GM21786 (cell line): ENCODE data around the gene CTXN1.
"Not testable (repeated sequence)": the region's sequence is repeated elsewhere in the genome, so short reads cannot be mapped to it uniquely, and the experiment has no call there.

Experiments used
- ATAC-seq: cut with Tn5 transposase; IDR thresholded peaks from one replicate; pipeline ENCODE4 v1.9.1; 2021; ENCODE audit not compliant: unreplicated experiment

CTXN1 gene

DNA sequence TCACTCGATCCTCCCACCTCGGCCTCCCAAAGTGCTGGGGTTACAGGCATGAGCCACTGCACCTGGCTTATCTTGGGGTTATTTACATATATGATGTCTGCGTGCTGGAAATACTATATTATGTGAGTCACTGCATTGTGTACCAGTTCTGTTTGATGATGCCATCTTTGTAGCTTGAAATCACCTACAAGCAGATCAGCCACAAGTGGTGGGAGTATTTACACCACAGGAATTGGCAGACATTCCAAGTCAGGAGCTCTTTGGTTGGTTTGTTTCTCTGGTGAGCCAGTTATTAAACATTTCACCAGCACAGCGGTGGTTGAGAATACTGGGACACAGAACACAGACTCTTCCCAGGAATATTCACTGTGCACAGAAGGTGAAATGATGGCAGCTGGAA, 22.0 kb upstream of the CTXN1 start:
- ATAC-seq: no peak

DNA sequence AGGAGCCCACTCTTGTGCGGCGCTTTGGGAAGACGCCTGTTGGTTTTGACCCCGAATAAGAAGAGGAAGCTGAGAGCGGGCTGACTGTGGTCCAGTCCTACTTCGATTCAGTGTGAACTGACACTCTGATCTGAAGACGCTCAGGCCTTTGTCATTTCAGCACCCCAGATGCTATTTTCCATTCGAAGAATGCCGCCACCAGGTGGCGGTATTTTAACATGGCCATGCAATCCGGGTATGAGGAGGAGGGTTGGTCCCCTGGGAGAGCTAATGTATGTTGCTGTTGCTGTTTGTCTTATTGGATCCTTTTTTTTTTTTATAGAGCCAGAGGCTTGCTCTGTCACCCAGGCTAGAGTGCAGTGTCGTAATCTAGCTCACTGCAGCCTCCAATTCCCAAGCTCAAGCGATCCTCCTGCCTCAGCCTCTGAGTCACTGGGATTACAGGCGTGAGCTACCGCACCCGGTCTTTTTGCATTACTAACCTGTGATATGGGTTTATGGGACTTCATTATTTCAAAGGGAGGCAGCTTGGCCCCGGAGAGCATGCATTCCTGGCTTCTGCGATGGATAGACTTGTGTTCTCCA, 18.3 kb upstream of the CTXN1 start:
- peak; percentile 25 for ATAC-seq

DNA sequence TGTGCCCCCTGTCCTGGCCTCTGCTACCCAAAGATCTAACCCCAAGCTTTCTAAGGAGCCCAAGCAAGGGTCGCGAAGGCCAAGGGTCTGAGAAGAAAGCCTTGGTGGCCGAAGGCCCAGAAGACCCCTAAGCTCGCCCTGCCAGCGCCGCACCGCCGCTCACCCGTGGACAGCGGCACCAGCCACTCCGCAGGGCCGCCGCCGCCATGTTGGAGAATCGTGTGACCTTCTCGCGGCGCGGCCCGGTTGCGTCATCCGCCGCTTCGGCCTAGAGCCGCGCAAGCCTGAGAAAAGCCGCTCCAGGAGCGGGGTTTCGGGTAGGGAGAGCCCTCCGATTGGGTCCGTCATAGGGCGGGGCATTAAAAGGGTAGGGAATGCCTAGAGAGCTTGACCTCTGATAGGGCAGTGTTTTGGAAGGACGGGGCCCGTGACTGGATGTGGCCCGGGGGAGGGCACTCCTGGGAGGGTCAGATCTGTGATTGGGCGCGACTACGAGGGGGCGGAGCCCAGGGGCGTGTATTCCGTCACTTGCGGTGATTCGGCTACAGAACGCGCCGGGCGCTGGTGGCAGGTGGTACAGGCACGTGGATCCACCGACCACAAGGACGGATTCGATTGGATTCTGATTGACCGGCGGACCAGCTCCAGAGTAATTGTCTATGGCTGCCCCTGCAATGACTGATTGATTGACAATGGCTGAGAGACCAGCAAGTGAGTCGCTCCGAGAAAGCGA, 17.7 kb upstream of the CTXN1 start, which contains the start of gene TIMM44:
TIMM44 (minus strand) TSS at position 223 of the 733 bp plus-strand sequence; CDS start at position 208, 15 bp downstream.
- ATAC-seq: peak; percentile 94

DNA sequence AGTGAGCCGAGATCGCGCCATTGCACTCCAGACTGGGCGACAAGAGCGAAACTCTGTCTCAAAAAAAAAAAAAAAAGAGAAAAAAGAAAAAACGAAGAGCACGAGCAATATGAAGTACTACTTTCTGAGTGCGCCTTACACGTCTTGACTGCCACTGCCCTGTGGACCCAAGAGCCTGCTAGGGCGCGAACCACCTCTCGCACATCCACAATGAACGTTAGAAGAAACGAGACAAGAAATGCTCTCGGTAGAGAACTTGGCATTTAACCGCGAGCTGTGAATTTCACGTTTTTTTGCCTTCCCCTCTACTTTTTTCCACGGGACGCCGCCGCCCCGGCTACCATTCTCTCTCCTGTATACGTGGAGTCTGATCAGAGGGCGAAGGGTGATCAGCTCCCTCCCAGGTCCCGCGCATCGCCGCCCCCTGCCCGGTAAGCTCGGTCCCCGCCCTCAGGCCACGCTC, 17.1 kb upstream of the CTXN1 start:
- ATAC-seq: no peak

DNA sequence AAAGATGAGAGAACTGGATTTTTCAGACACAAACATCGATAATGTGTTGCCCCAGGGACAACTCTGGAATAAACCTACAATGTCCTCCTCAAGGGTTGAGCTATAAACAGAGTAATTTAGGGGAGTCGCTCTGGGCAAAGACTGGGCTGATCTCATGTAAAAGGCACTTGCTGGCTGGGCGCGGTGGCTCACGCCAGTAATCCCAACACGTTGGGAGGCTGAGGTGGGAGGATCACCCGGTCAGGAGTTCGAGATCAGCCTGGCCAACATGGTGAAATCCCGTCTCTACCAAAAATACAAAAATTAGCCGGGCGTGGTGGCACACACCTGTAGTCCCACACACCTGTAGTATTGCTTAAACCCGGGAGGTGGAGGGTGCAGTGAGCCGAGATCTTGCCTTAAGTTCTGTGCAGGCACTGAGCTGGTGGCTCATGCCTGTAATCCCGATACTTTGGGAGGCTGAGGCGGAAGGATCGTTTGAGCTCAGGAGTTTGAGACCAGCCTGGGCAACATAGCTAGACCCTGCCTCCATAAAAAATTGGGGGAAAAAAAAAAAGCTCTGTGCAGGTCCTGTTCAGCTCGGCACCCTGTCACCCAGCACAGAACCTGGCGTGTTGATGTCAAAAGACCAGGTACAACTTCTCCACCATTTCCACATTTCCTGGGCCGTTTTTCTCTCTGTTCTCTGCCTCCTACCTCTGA, 16.1 kb upstream of the CTXN1 start:
- ATAC-seq: no peak

DNA sequence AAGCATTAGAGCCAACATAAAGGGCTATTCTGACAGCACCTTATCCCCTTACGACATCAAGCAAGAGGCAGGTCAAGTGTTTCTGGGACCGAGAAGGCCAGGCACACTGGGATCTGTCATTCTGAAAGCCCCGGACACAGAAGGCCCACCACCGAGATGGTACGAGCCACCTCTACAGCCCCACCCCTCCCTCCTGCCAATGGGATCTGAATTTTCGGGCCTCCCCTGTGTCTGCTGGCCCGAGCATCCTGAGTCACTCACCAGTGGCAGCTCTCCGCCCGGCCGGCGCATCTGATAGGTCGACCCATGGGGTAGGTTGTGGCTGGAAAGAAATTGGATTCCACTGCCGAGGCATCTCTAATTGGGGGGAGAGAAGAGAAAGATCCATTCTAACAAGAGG, 14.9 kb upstream of the CTXN1 start:
- no peak for ATAC-seq

DNA sequence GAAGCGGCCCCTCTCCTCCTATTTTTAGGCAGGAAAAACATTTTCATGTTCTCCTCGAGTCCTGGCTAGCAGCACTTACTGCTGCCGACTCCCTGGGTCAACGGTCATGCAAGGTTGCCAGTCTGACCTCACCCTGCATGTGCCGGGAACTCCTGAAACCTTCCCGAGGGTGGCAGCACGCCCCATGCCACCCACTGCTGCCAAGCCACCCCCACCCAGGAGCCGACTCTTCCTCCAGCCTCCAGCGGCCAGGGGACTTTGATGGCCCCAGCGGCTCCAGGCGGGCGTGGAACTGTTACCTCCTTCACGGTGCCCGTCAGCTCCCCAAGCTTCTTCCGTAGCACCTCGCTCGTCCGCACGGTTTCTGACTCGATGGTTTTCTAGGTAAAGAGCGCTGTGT, 8.8 kb upstream of the CTXN1 start:
- ATAC-seq: no peak

DNA sequence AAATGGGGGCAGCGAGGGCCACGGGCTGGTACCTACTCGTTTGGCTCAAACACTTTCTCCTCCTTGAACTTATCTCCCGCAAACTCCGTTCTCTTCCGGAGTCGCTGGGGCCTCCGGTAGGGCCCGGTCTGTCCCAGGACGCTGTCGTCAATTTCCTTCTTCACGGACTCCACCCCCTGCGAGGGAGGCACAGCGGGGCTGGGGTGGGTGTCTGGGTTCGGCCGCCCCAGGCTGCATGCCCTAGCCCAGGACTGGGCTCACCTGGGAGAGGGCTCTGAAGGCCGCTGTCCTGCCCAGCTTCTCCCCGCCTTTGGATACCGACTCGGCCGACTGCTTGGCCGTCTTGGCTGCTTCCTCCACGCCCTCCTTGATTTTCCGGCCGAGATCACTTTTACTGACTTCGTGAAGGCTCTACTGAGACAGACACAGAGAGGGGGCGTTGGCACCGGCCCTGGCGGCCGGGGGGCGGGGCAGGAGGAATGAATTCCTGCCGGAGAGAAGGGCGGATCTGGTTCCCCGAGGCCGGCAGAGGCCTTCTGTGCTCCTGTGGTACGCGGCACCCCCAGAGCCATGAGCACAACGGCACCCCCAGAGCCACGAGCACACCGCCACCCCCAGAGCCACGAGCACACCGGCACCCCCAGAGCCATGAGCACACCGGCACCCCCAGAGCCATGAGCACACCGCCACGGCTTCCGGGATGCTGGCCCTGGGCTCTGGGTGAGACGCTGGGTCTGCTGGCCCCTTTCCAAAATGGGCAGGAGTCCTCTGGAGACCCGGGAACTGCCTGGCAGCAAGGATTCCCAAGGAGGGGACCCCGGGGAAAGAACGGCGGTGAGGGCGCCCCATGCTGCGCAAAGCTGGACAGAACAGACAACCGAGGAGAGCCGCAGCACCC, 8.1 kb upstream of the CTXN1 start:
- ATAC-seq: no peak

DNA sequence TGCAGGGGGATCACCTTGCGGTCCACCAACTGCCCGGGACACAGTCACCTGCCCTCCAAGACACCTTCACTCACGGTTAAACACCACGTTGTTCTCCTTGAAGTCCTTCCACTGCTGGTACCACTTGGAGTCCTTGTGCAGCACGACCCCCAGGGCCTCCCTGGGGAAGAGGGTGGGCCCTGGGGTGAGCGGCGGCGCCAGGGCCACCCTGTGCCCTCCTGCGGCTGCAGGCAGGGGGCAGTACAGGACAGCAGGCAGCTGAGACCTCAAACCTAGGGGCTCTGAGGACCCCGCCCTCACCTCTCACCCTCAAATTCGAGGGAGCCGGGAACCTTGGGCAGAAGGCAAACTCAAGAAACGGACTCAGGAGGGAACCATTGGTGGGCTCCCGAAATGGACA, 7.5 kb upstream of the CTXN1 start:
- no peak for ATAC-seq

DNA sequence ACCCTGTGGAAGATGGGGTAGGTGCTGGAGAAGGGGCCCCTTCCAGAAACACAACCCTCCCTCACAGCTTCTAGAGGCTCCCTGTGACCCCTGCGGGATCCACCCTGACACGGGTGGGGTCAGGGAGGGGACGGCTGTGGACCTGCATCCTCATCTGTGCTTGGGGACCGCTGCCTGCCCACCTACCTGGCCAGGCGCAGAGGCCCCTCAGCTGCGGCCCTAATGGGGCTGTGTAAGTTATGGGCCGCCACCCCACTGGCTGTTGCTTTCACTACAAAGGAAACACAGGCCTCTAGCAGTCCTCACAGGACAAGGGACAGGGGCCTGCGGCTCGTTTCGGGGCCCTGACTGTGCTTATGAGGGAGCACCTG, 7.0 kb upstream of the CTXN1 start:
- ATAC-seq: no peak

DNA sequence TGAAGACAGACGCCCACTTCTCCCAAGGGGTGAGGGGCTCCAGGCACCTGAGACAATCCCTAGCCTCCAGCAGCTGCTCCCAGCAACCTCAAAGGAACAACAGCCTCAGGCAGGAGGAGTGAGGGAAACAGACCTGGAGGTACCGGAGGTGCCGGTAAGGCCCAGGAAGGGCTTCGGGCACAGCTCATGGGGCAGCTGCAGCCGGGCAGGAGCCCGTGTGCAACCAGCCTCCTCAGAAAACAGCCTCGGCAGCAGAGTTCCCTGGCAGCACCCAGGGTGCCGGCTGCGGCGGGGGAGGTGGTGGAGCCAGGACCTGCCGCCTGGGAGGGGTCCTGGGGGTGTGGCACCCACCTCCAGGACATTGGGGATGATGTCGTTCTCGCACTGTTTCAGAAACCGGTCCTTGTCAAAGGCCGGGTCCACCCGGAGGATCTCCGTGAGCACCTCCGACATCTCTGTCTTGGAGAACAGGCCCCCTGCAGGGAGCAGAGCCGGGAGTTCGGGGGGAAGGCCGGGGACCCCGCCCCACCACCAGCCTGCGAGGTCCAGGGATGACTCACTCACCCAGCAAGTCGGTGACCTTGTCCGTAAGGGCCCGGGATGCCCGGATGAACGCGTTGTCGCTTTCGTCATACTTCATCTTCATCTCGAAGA, 6.5 kb upstream of the CTXN1 start:
- no peak for ATAC-seq

DNA sequence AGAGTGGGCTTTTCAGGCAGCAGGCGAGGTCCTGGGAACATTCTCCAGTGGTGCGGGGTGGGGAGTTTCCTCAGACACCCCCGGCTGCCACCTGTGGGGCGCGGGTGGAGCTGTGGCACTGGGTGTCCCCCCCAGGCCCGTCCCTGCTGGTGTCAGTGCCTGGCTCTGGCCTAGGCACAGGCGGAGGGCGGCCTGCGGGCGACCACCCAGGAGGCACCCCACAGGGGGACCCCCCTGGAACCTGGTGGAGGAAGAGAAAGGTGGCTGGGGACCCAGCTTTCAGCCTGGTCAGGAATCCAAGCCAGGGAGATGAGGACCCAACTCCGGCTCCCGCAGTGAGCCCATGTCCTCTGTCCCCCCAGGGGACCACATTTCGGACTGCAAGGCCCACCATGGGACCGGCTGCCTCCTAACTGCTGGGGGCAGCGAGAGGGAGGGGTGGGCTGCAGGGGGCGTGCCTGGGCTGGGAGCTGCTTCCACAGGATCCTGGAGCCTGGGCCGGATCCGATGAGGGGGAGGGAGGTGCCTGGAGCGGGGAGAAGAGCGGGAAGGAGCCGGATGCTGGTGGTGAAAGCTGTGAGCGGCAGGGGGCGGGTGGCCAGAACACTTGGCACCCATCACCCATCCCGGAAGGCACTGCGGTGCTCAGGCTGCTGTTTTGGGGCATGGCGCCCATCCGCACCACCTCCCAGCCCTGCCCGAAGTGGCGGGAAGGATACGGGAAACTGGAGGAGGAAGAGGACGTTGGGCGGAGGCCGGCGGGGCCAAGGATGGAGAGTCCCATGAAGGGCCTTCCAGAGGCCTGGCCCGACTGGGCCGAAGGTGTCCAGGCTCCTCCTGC, 5.5 kb upstream of the CTXN1 start:
- ATAC-seq: no peak

DNA sequence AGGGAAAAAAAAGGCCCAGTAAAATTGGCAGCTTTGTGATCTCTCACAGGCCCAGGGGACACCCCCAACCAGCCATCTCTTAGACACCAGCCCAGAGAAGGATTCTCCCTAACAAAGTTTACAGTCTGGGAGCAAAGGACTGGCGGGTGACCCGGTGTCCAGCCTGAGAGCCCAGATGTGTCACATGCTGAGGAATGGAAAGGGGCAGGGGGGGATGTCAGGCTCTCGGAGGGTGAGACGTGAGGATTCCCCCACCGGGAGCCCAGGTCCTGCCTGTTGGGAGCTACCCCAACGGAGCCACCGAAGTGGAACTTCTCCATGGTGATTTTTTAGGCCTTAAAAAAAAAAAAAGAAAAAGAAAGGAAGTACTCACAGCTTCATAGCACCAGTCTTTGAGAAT, 4.8 kb upstream of the CTXN1 start:
- ATAC-seq: no peak

DNA sequence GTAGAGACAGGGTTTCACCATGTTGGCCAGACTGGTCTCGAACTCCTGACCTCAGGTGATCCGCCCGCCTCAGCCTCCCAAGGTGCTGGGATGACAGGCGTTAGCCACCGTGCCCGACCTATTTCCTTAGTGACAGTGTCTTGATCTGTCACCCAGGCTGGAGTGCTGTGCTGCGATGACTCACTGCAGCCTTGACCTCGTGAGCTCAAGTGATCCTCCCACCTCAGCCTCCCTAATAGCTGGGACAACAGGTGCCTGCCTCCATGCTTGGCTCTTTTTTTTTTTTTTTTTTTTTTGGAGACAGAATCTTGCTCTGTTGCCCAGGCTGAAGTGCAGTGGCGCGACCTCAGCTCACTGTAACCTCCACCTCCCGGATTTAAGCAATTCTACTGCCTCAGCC, 4.1 kb upstream of the CTXN1 start:
- ATAC-seq: not testable (repeated sequence)

DNA sequence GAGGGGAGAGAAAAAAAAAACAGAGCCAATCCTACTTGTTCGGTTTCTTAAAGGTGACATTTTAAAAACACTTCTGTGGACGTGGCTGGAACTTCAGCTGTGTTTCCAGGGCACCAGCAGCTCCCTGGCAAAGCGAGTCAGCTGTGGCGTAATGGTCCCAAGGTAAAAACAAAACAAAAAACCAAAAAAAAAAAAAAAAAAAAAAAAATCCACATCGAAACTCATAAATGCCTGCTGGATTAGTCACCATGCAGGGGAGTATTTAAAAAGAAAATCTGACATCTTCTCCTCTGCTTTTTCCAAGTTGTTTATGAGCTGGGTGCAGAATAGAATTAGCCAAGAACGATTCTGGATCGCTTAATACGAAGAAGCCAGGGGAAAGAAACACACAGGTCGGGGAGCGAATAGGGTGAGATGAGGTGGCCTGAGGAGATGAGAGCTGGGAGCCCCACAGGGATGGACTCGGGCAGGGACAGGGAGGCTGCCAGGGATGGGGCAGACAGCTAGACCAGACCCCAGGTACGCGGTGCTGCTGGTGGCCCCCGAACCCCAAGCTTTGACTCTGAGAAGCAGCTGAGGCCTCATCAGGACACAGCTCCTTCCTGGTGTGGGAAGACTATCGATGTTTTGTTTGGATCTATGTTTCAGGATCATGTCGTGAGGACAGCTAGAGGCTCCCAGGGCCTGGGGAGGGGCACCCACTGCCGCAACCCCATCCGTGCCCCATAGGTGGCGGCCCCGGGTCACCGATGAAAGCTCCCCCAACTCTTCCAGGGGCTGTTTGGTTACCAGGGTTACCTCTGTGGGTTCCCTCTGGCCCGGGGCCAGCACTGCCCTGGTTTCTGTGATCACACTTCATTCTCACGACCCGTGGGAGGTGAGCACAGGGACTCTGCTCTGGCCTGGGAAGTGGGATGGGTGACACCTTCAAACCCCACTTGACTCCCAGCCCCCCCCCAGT, 3.1 kb upstream of the CTXN1 start:
- ATAC-seq: no peak

DNA sequence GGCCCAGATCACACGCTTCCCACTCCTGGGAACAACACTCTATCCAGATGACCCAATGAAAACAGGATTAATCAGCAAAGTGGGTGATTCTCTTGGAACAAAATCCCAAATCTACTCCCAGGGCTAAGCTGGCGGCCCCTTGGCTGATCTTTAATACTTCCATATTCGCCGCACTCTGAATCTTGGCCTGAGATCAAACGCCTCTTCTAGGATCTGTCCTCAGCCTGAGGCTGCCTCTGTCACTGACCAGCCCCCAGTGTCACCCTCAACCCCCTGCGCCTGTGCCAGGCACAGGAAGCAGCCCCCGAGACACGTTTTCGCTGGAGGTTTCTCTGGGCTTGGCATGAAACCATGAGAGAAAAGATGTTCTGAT, 2.4 kb upstream of the CTXN1 start:
- ATAC-seq: no peak

DNA sequence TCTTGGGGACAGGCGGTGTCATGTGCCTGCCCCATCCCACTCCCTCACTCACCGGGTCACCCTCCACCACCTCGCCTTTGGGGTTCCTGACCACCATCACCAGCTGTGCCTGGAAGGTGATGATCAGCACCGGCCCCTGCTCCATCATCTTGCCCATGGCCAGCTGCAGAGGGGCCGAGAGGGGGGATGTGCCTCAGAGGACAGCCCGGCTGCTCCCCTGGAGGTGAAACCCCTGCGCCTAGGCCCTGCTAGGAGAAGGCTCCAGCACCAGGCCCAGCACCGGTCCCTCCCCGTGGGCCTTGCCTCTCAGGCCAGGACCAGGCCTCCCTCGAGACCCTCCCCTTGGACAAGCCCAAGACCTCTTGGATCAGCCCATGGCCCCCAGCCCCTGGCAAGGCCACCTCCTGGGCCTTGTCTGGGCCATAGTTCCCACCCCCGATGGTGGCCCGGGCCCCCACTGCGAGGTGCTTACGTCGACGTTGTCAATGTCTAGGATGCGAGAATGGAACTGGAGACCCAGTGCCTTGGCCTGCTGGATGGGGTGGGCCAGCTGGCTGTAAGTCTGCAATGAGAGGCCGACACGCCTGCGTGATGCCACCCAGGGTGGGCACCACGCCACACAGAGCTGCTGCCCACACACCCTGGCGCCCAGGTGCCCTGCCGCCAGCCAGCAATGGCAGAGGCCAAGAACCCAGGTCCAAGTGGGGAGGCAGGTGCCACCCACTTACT, 1.8 kb upstream of the CTXN1 start:
- ATAC-seq: no peak
